C4-2B (cell line): ENCODE results near the gene SLC2A4RG.

Experiments used
- CTCF ChIP-seq: fragments of 450-650 bp; conservative IDR thresholded peaks from 2 replicates; pipeline ENCODE4 v1.5.1; 2017; ENCODE audit warnings: mild to moderate bottlenecking
- ZFX ChIP-seq: fragments of 450-650 bp; IDR thresholded peaks from 2 replicates; pipeline ENCODE4 v1.6.1; 2017

GRCh38 chr20:63755933-63756647 lies 16.5 kb downstream of the SLC2A4RG start:
- no peak for TF ChIP-seq CTCF
- TF ChIP-seq ZFX, result no peak
